IMR-90 (cell line): ENCODE measurements around the gene FAHD2A. TPM values are rescaled to one million over a fixed set of nuclear protein-coding genes. Genes with fewer than 3 reads are reported as not detected.

Experiments used
- ATAC-seq: fragments of 200-7000 bp; cut with Tn5 transposase; 2 replicates; pipeline ENCODE4 v1.9.1; 2020; ENCODE audit warnings: low read depth, mild to moderate bottlenecking, moderate library complexity
- BruUV-seq: library from RNA; stranded (reverse); fragments of 400-500 nt; replicated peaks from 2 replicates; lab custom pipeline; 2021; lab: Mats Ljungman, UMichigan
- CTCF ChIA-PET: fragments of 300-600 bp; formaldehyde crosslinking; extraction: SDS; loops from one replicate; lab custom pipeline; 2021; ENCODE audit warnings: antibody characterized with exemption; lab: Yijun Ruan, JAX
- POLR2A ChIA-PET: fragments of 300-600 bp; sonication (Branson Sonifier 250); formaldehyde crosslinking; loops from one replicate; lab custom pipeline; 2022; ENCODE audit warnings: antibody characterized with exemption; ENCODE audit not compliant: unreplicated experiment; lab: Charles Lee
- DNase-seq: peaks from one replicate; pipeline ENCODE4 v3.0.0; 2013
- H2AFZ ChIP-seq: replicated peaks from 2 replicates; pipeline ENCODE3; 2013; ENCODE audit warnings: low read length, mild to moderate bottlenecking; ENCODE audit not compliant: poor library complexity
- H2AK5ac ChIP-seq: 2 replicates; pipeline ENCODE4 v1.6.1; 2013; ENCODE audit warnings: low read depth, low read length, inconsistent platforms
- H2AK9ac ChIP-seq: replicated peaks from 2 replicates; pipeline ENCODE3; 2013; ENCODE audit warnings: mild to moderate bottlenecking, low read depth, low read length, moderate library complexity; ENCODE audit not compliant: poor library complexity
- H2BK120ac ChIP-seq: 2 replicates; pipeline ENCODE4 v1.6.1; 2013; ENCODE audit warnings: low read depth, low read length, inconsistent platforms
- H2BK15ac ChIP-seq: 3 replicates; pipeline ENCODE4 v1.6.1; 2013; ENCODE audit warnings: low read depth, low read length, inconsistent platforms
- H2BK20ac ChIP-seq: 2 replicates; pipeline ENCODE4 v1.6.1; 2013; ENCODE audit warnings: low read depth, mild to moderate bottlenecking, inconsistent platforms, low read length, moderate library complexity
- H2BK5ac ChIP-seq: 2 replicates; pipeline ENCODE4 v1.6.1; 2013; ENCODE audit warnings: mild to moderate bottlenecking, low read depth, low read length, inconsistent platforms; ENCODE audit not compliant: poor library complexity, severe bottlenecking
- H3K14ac ChIP-seq: replicated peaks from 2 replicates; pipeline ENCODE4 v1.6.1; 2013; ENCODE audit warnings: low read depth, low read length, inconsistent platforms
- H3K18ac ChIP-seq: 2 replicates; pipeline ENCODE4 v1.6.1; 2013; ENCODE audit warnings: low read depth, low read length, control low read depth
- H3K23ac ChIP-seq: 2 replicates; pipeline ENCODE4 v1.6.1; 2013; ENCODE audit warnings: low read depth, low read length, inconsistent platforms
- H3K27ac ChIP-seq: 2 replicates; pipeline ENCODE4 v1.5.1; 2013; ENCODE audit warnings: mild to moderate bottlenecking, control low read depth, low read length; ENCODE audit not compliant: insufficient read depth
- H3K27me3 ChIP-seq: 2 replicates; pipeline ENCODE4 v1.6.1; 2013; ENCODE audit warnings: low read length; ENCODE audit not compliant: control insufficient read depth, insufficient read depth
- H3K36me3 ChIP-seq: 2 replicates; pipeline ENCODE4 v1.6.1; 2013; ENCODE audit warnings: low read length, mixed read lengths; ENCODE audit not compliant: control insufficient read depth, insufficient read depth
- H3K4ac ChIP-seq: 2 replicates; pipeline ENCODE4 v1.6.1; 2013; ENCODE audit warnings: low read depth, low read length, inconsistent platforms
- H3K4me1 ChIP-seq: 2 replicates; pipeline ENCODE4 v1.6.1; 2013; ENCODE audit warnings: low read length, mixed read lengths; ENCODE audit not compliant: control insufficient read depth, insufficient read depth
- H3K4me2 ChIP-seq: 2 replicates; pipeline ENCODE4 v1.6.1; 2013; ENCODE audit warnings: low read depth, mild to moderate bottlenecking, control low read depth, low read length, moderate library complexity
- H3K4me3 ChIP-seq: 2 replicates; pipeline ENCODE4 v1.5.1; 2013; ENCODE audit warnings: low read depth, mild to moderate bottlenecking, control low read depth, low read length, moderate library complexity; ENCODE audit not compliant: insufficient read depth
- H3K56ac ChIP-seq: 2 replicates; pipeline ENCODE4 v1.6.1; 2013; ENCODE audit warnings: low read length, inconsistent platforms; ENCODE audit not compliant: insufficient read depth; ENCODE audit errors: extremely low read depth
- H3K79me1 ChIP-seq, 2 experiments: 2 replicates each; pipeline ENCODE4 v1.6.1; 2013; ENCODE audit warnings: low read length in 2 of 2, inconsistent platforms in 1 of 2, low read depth in 1 of 2
- H3K9ac ChIP-seq: 2 replicates; pipeline ENCODE4 v1.6.1; 2013; ENCODE audit warnings: low read depth, low read length, control low read depth
- H3K9me1 ChIP-seq: 2 replicates; pipeline ENCODE4 v1.6.1; 2013; ENCODE audit warnings: low read length, inconsistent platforms; ENCODE audit not compliant: insufficient read depth
- H3K9me3 ChIP-seq: 2 replicates; pipeline ENCODE4 v1.6.1; 2013; ENCODE audit warnings: low read length; ENCODE audit not compliant: control insufficient read depth, insufficient read depth
- H4K20me1 ChIP-seq: 2 replicates; pipeline ENCODE4 v1.6.1; 2013; ENCODE audit warnings: low read length, inconsistent platforms; ENCODE audit not compliant: insufficient read depth
- H4K5ac ChIP-seq: 2 replicates; pipeline ENCODE4 v1.6.1; 2013; ENCODE audit warnings: mild to moderate bottlenecking, low read depth, low read length, control low read depth
- H4K8ac ChIP-seq, 2 experiments: 2 replicates each; pipeline ENCODE4 v1.6.1; 2013; ENCODE audit warnings: low read depth in 2 of 2, low read length in 2 of 2, control low read depth in 1 of 2, inconsistent platforms in 1 of 2
- H4K91ac ChIP-seq: 2 replicates; pipeline ENCODE4 v1.6.1; 2013; ENCODE audit warnings: low read depth, low read length, inconsistent platforms; ENCODE audit not compliant: insufficient read depth
- BHLHE40 ChIP-seq: fragments of 150-350 bp; IDR thresholded peaks from 2 replicates; pipeline ENCODE4 v1.6.1; 2016; ENCODE audit warnings: mild to moderate bottlenecking, low read depth, low read length
- CEBPB ChIP-seq: IDR thresholded peaks from 2 replicates; pipeline ENCODE4 v1.6.1; 2012; ENCODE audit warnings: low read depth, low read length, improper control_type of control experiment
- CHD1 ChIP-seq: IDR thresholded peaks from 2 replicates; pipeline ENCODE4 v1.6.1; 2012; ENCODE audit warnings: low read depth, low read length, improper control_type of control experiment
- FOS ChIP-seq: fragments of 150-350 bp; IDR thresholded peaks from 2 replicates; pipeline ENCODE4 v1.6.1; 2016; ENCODE audit warnings: low read depth, low read length
- MAFK ChIP-seq: IDR thresholded peaks from 2 replicates; pipeline ENCODE4 v1.6.1; 2012; ENCODE audit warnings: low read depth, low read length, improper control_type of control experiment
- MAZ ChIP-seq: IDR thresholded peaks from 2 replicates; pipeline ENCODE4 v1.6.1; 2012; ENCODE audit warnings: low read depth, mild to moderate bottlenecking, low read length, improper control_type of control experiment, moderate library complexity, borderline replicate concordance
- NFE2L2 ChIP-seq: fragments of 150-350 bp; IDR thresholded peaks from 2 replicates; pipeline ENCODE4 v1.6.1; 2016; ENCODE audit warnings: low read depth, mild to moderate bottlenecking, low read length
- RAD21 ChIP-seq: IDR thresholded peaks from 2 replicates; pipeline ENCODE4 v1.6.1; 2012; ENCODE audit warnings: low read length, improper control_type of control experiment
- RCOR1 ChIP-seq: IDR thresholded peaks from 2 replicates; pipeline ENCODE4 v1.6.1; 2012; ENCODE audit warnings: mild to moderate bottlenecking, low read length, improper control_type of control experiment; ENCODE audit not compliant: insufficient replicate concordance
- RFX5 ChIP-seq: IDR thresholded peaks from 2 replicates; pipeline ENCODE4 v1.8.0; 2012; ENCODE audit warnings: low read depth, mild to moderate bottlenecking, low read length, moderate library complexity
- SMC3 ChIP-seq: fragments of 150-350 bp; IDR thresholded peaks from 2 replicates; pipeline ENCODE4 v1.6.1; 2016; ENCODE audit warnings: low read depth, mild to moderate bottlenecking, antibody characterized with exemption, low read length, moderate library complexity
- WGBS, 2 experiments: methylation state at CpG; one replicate each; pipeline versions ENCODE4 v1.1.5 to v1.1.7; 2013; ENCODE audit warnings: missing lambda C conversion rate in 2 of 2; ENCODE audit not compliant: insufficient read length in 1 of 2; ENCODE audit errors: extremely low coverage in 2 of 2; 5-methylcytosine and 5-hydroxymethylcytosine counted together
- dilution Hi-C: fragments of 300-500 bp; cut with HindIII; formaldehyde crosslinking; loops from one replicate; pipeline ENCODE4 v1.14.3; 2018; ENCODE audit warnings: low sequenced_read_pairs; ENCODE audit not compliant: unreplicated experiment
- in situ Hi-C: fragments of 300-500 bp; cut with MboI; formaldehyde crosslinking; loops from 3 replicates; pipeline ENCODE4 v1.14.3; 2019; ENCODE audit warnings: low sequenced_read_pairs, inconsistent platforms, mixed read lengths
- intact Hi-C: fragments of 100-400 bp; cut with micrococcal nuclease; formaldehyde crosslinking; loops from 2 replicates; pipeline ENCODE4 v1.10.0; 2022
- polyA plus RNA-seq, 3 experiments: library from polyadenylated mRNA; depleted of rRNA; stranded (reverse); fragments of >200 nt; gene quantifications; 2 replicates each; pipeline ENCODE4 v1.2.3, GENCODE V29; 2012; ENCODE audit warnings: low replicate concordance in 1 of 3
- total RNA-seq: library from RNA; depleted of rRNA; stranded (reverse); fragments of >200 nt; gene quantifications from 2 replicates; pipeline ENCODE4 v1.2.3, GENCODE V29; 2012
- TF ChIP-seq, protein P1 (sequence below): conservative IDR thresholded peaks from 2 replicates; pipeline ENCODE4 v1.5.1; 2012; ENCODE audit warnings: mild to moderate bottlenecking, low read depth, low read length, improper control_type of control experiment
- TF ChIP-seq, protein P2 (sequence below): fragments of 150-350 bp; IDR thresholded peaks from 2 replicates; pipeline ENCODE4 v1.6.1; 2017; ENCODE audit warnings: mild to moderate bottlenecking, antibody characterized with exemption, low read length, low read depth

FAHD2A gene
- total and polyA plus RNA-seq, 2 of the 4 experiments (the other 2 are of a cell fraction): 35.1 to 36.2 TPM

DNA sequence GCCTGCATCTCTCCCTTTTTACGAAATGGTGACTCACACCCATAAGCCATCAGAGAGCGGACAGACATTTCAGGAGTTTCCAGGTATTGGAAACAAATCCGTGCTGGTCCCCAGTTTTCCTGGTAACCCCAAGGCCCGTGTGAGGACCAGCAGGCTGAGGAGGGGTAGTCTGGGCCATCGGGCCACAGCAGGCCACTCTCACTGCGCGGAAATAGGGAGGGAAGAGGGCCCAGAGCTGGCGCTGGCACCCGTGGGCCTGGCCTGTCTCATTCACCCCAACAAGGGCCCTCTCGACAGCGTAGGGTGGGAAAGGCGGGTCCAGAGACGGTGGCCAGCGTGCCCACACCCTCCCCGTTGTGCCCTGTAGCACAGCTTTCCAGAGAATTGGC lies 13.7 kb upstream of the FAHD2A start:
- POLR2A ChIA-PET: no interaction called here
- no peak for TF ChIP-seq CEBPB
- TF ChIP-seq NFE2L2: no peak
- no peak for TF ChIP-seq SMC3
- no peak for TF ChIP-seq RAD21
- TF ChIP-seq CHD1: no peak
- no peak for TF ChIP-seq RFX5
- TF ChIP-seq, protein P1, sequence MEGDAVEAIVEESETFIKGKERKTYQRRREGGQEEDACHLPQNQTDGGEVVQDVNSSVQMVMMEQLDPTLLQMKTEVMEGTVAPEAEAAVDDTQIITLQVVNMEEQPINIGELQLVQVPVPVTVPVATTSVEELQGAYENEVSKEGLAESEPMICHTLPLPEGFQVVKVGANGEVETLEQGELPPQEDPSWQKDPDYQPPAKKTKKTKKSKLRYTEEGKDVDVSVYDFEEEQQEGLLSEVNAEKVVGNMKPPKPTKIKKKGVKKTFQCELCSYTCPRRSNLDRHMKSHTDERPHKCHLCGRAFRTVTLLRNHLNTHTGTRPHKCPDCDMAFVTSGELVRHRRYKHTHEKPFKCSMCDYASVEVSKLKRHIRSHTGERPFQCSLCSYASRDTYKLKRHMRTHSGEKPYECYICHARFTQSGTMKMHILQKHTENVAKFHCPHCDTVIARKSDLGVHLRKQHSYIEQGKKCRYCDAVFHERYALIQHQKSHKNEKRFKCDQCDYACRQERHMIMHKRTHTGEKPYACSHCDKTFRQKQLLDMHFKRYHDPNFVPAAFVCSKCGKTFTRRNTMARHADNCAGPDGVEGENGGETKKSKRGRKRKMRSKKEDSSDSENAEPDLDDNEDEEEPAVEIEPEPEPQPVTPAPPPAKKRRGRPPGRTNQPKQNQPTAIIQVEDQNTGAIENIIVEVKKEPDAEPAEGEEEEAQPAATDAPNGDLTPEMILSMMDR: no peak
- TF ChIP-seq MAZ: no peak
- TF ChIP-seq, protein P2, sequence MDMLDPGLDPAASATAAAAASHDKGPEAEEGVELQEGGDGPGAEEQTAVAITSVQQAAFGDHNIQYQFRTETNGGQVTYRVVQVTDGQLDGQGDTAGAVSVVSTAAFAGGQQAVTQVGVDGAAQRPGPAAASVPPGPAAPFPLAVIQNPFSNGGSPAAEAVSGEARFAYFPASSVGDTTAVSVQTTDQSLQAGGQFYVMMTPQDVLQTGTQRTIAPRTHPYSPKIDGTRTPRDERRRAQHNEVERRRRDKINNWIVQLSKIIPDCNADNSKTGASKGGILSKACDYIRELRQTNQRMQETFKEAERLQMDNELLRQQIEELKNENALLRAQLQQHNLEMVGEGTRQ: no peak
- TF ChIP-seq BHLHE40: no peak
- TF ChIP-seq RCOR1: no peak
- no peak for TF ChIP-seq FOS
- no peak for TF ChIP-seq MAFK

More for the DNA sequence above, 13.7 kb upstream of the FAHD2A start:
- Histone ChIP-seq H3K36me3 (no peaks in the 10 kb centered on the region), H3K9me1 (no peaks in the 10 kb centered on the region), H3K9ac (no peak overlapping the region), H2AFZ (peak overlapping the region; percentile 95), H3K23ac (no peak overlapping the region), H2BK20ac (no peak overlapping the region), H3K14ac (no peak overlapping the region), H3K4me1 (no peaks in the 10 kb centered on the region), H2BK5ac (no peak overlapping the region), H2AK9ac (peak overlapping the region; percentile 79), H4K20me1 (no peaks in the 10 kb centered on the region), H4K5ac (no peak overlapping the region), H3K18ac (no peak overlapping the region), H3K27me3 (peaks cover 2% of the 10 kb centered on the region; the same call in 1 of the 2 replicates), H3K4me2 (no peak overlapping the region), H3K56ac (no peak overlapping the region), H3K4ac (no peak overlapping the region), H2BK15ac (no peak overlapping the region), H3K79me1 (no peaks in the 10 kb centered on the region), H4K91ac (no peak overlapping the region), H4K8ac (no peak overlapping the region), H3K27ac (no peak overlapping the region), H3K9me3 (no peaks in the 10 kb centered on the region), H2BK120ac (no peak overlapping the region), H3K4me3 (no peak overlapping the region), H2AK5ac (no peak overlapping the region)
- DNase-seq (no peak), ATAC-seq (peak; percentile 30; the same call in 1 of the 2 replicates)
- dilution Hi-C loops: no loop called here
- in situ Hi-C loops: no loop called here
- CTCF ChIA-PET: interaction anchor here (0.8 to 1.3 kb wide), 8 partner anchors 10 to 376 kb away, joined by 3 to 9 read pairs (median 4); partner anchors contain the start of gene FAHD2A
- intact Hi-C loops: loop anchor here (1.0 kb wide), 1 partner anchor 338 kb away; no protein-coding TSS in a partner anchor
- no TSS peak for BruUV-seq
- WGBS, 2 experiments: 61% methylated on average over 3 of the region's 15 CpGs; no CpG with 5 or more reads in 1 of the 2 experiments
